ENCODE results near the gene MAPK8. TPM values are rescaled to one million over a fixed set of nuclear protein-coding genes. Genes with fewer than 3 reads are reported as not detected.
A peak's percentile ranks its signal among the peaks of the same experiment; 100 is the strongest.

MAPK8 gene
- total RNA-seq, 1 experiment from 2014 or later, result 55.7 TPM

DNA sequence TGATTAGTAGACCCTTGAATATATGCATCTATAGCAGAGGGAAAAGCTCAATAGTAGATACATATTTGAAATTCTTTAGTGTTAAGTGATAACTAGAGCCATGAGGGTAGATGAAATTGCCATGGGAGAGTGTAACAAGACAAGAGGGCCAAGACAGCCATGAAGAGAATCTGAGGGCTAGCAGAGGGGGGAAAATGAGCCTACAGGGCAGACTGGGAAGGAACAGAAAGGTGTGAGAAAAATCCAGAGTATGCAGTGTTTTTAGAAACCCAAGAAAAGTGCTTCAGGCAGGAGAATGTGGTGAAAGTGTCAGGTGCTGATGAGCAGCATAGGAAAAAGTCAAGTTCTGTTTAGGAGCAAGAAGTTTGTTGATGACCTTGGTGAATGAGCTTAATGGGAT, 63.0 kb downstream of the MAPK8 start:
- Mint-ChIP-seq H3K27me3 (ENCODE audit: unreplicated experiment) (no peaks in the 10 kb centered on the region), H3K4me3 (ENCODE audit: low read depth, unreplicated experiment) (no peak overlapping the region), H3K4me1 (ENCODE audit: low read depth, unreplicated experiment) (peaks cover 8% of the 10 kb centered on the region), H3K9me3 (ENCODE audit: low read depth, unreplicated experiment) (peaks cover 6% of the 10 kb centered on the region), H3K36me3 (ENCODE audit: insufficient read depth, unreplicated experiment) (no peaks in the 10 kb centered on the region), H3K27ac (ENCODE audit: unreplicated experiment) (no peak overlapping the region)
- BruUV-seq (replicated peaks), result no TSS peak
- no peak for DNase-seq
- CTCF ChIA-PET, result no interaction called here
- intact Hi-C loops (cut with micrococcal nuclease; ENCODE audit: unreplicated experiment), result no loop called here
- TF ChIP-seq, protein P1, sequence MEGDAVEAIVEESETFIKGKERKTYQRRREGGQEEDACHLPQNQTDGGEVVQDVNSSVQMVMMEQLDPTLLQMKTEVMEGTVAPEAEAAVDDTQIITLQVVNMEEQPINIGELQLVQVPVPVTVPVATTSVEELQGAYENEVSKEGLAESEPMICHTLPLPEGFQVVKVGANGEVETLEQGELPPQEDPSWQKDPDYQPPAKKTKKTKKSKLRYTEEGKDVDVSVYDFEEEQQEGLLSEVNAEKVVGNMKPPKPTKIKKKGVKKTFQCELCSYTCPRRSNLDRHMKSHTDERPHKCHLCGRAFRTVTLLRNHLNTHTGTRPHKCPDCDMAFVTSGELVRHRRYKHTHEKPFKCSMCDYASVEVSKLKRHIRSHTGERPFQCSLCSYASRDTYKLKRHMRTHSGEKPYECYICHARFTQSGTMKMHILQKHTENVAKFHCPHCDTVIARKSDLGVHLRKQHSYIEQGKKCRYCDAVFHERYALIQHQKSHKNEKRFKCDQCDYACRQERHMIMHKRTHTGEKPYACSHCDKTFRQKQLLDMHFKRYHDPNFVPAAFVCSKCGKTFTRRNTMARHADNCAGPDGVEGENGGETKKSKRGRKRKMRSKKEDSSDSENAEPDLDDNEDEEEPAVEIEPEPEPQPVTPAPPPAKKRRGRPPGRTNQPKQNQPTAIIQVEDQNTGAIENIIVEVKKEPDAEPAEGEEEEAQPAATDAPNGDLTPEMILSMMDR (IDR thresholded peaks at IDR 0.05; ENCODE audit: unreplicated experiment), result no peak

GRCh38 chr10:48377751-48378530, 71.5 kb downstream of the MAPK8 start:
- Mint-ChIP-seq H3K27ac (ENCODE audit: unreplicated experiment) (peak overlapping the region; percentile 39), H3K4me3 (ENCODE audit: low read depth, unreplicated experiment) (no peak overlapping the region), H3K9me3 (ENCODE audit: low read depth, unreplicated experiment) (peaks cover 4% of the 10 kb centered on the region), H3K27me3 (ENCODE audit: unreplicated experiment) (no peaks in the 10 kb centered on the region), H3K36me3 (ENCODE audit: insufficient read depth, unreplicated experiment) (no peaks in the 10 kb centered on the region), H3K4me1 (ENCODE audit: low read depth, unreplicated experiment) (peaks cover 20% of the 10 kb centered on the region)
- DNase-seq, result peak; percentile 9
- no TSS peak for BruUV-seq (replicated peaks)
- TF ChIP-seq, protein P1 (IDR thresholded peaks at IDR 0.05; ENCODE audit: unreplicated experiment), result no peak
- CTCF ChIA-PET, result interaction anchor here (0.6 to 1.3 kb wide), 5 partner anchors 9 to 303 kb away, joined by 3 to 5 read pairs (median 3); no protein-coding TSS in a partner anchor
- intact Hi-C loops (cut with micrococcal nuclease; ENCODE audit: unreplicated experiment), result no loop called here

DNA sequence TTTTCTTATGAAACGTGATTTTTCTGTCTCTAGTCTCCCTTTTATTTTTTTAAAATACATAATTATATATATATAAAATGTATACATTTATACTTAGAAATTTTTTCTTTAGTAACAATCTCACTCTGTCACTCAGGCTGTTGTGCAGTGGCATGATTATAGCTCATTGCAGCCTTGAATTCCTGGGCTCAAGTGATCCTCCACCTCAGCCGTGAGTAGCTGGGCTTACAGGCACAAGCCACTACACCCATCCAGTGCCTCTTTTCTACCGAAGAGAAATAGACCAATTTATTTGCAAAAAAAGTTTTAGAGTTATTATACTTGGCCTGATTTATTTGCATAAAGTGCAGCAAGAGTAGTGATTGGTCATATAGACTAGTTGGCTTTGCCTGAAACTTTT, 72.2 kb downstream of the MAPK8 start:
- Mint-ChIP-seq H3K4me1 (ENCODE audit: low read depth, unreplicated experiment) (peaks cover 20% of the 10 kb centered on the region), H3K27me3 (ENCODE audit: unreplicated experiment) (no peaks in the 10 kb centered on the region), H3K9me3 (ENCODE audit: low read depth, unreplicated experiment) (peaks cover 4% of the 10 kb centered on the region), H3K36me3 (ENCODE audit: insufficient read depth, unreplicated experiment) (no peaks in the 10 kb centered on the region), H3K27ac (ENCODE audit: unreplicated experiment) (peak overlapping the region; percentile 39), H3K4me3 (ENCODE audit: low read depth, unreplicated experiment) (no peak overlapping the region)
- intact Hi-C loops (cut with micrococcal nuclease; ENCODE audit: unreplicated experiment), result no loop called here
- TF ChIP-seq, protein P1 (IDR thresholded peaks at IDR 0.05; ENCODE audit: unreplicated experiment), result no peak
- no TSS peak for BruUV-seq (replicated peaks)
- no peak for DNase-seq
- CTCF ChIA-PET, result interaction anchor here (0.6 to 1.3 kb wide), 3 partner anchors 9 to 302 kb away, joined by 3 read pairs; no protein-coding TSS in a partner anchor

DNA sequence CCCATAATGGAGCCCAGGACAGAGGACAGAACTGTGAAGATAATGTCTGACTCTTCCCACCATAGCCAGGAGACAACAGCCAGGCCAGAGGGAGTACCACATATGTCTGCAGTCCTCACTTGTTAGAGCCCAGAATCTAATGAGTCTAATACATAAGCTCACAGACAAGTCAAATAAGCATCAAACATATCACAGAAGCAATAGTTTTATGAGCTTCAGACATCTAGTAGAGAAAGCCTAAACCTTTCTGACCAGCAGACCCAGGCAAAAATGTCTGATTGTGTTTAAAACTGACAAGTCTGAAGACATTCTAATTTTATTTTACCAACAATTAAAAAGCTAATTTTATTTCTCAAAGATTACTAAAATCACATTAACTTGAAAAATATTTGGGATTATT, 75.5 kb downstream of the MAPK8 start:
- BruUV-seq (replicated peaks), result no TSS peak
- CTCF ChIA-PET, result interaction anchor here (1.7 kb wide), 1 partner anchor 10 kb away, joined by 5 read pairs; no protein-coding TSS in a partner anchor
- intact Hi-C loops (cut with micrococcal nuclease; ENCODE audit: unreplicated experiment), result no loop called here

More for the DNA sequence above, 75.5 kb downstream of the MAPK8 start:
- H3K4me1 Mint-ChIP-seq (ENCODE audit: low read depth, unreplicated experiment), result peaks cover 25% of the 10 kb centered on the region
- H3K27me3 Mint-ChIP-seq (ENCODE audit: unreplicated experiment), result no peaks in the 10 kb centered on the region
- no peak overlapping the region for H3K4me3 Mint-ChIP-seq (ENCODE audit: low read depth, unreplicated experiment)
- TF ChIP-seq, protein P1 (IDR thresholded peaks at IDR 0.05; ENCODE audit: unreplicated experiment), result no peak
- no peaks in the 10 kb centered on the region for H3K9me3 Mint-ChIP-seq (ENCODE audit: low read depth, unreplicated experiment)
- DNase-seq, result no peak
- peaks cover 5% of the 10 kb centered on the region for H3K36me3 Mint-ChIP-seq (ENCODE audit: insufficient read depth, unreplicated experiment)
- no peak overlapping the region for H3K27ac Mint-ChIP-seq (ENCODE audit: unreplicated experiment)
